Peyer's patch (tissue), 4 donors: Measurements from ENCODE around the gene SUGCT. TPM values are rescaled to one million over a fixed set of nuclear protein-coding genes. Genes with fewer than 3 reads are reported as not detected.

ENCODE experiments used
- DNase-seq, 3 donors: peaks; one replicate each; pipeline ENCODE4 v3.0.0-alpha.2; 2017 to 2019
- H3K27ac ChIP-seq, 4 donors: fragments of 200-600 bp; sonication (generic); one replicate each; pipeline ENCODE4 v1.5.1; 2016 to 2019
- H3K27me3 ChIP-seq, 2 donors: fragments of 200-600 bp; sonication (generic); one replicate each; pipeline ENCODE4 v1.5.1; 2019
- H3K36me3 ChIP-seq, 3 donors: fragments of 200-600 bp; sonication (generic); one replicate each; pipeline ENCODE4 v1.5.1; 2016 to 2019
- H3K4me1 ChIP-seq, 4 donors: fragments of 200-600 bp; sonication (generic); one replicate each; pipeline ENCODE4 v1.5.1; 2016 to 2019
- H3K4me3 ChIP-seq, 4 donors: fragments of 200-600 bp; sonication (generic); 1 replicate in 3 of 4; 2 replicates in 1 of 4; pipeline ENCODE4 v1.5.1; 2016 to 2019; ENCODE audit warnings: mild to moderate bottlenecking in 1 of 4
- H3K9me3 ChIP-seq, 4 donors: fragments of 200-600 bp; sonication (generic); one replicate each; pipeline ENCODE4 v1.5.1; 2016 to 2019; ENCODE audit warnings: mild to moderate bottlenecking in 1 of 4
- CTCF ChIP-seq, 6 experiments: fragments of 450-650 bp in 4 of 6; fragments of 200-600 bp in 2 of 6; sonication (generic) in 1 of 6; IDR thresholded peaks; one replicate each; pipeline ENCODE4 v1.5.1; 2017 to 2019; ENCODE audit warnings: antibody characterized with exemption in 6 of 6, mild to moderate bottlenecking in 3 of 6, moderate library complexity in 1 of 6
- POLR2A ChIP-seq, 2 donors: fragments of 450-650 bp; IDR thresholded peaks; one replicate each; pipeline ENCODE4 v1.5.1; 2017; ENCODE audit warnings: antibody characterized with exemption in 2 of 2, mild to moderate bottlenecking in 2 of 2, moderate library complexity in 2 of 2
- total RNA-seq, 4 donors: library from RNA; depleted of rRNA; stranded (reverse); fragments of >200 nt; gene quantifications; one replicate each; pipeline ENCODE4 v1.1.0, GENCODE V29; 2016

The SUGCT gene
- total RNA-seq, 4 donors from 2014 or later: 6.4 to 8.9 (median 8.3) TPM; not detected in 1

- TF ChIP-seq POLR2A (IDR thresholded peaks at IDR 0.05): no peak
- no peak for TF ChIP-seq CTCF (IDR thresholded peaks at IDR 0.05)
- Histone ChIP-seq H3K4me3 (no peak overlapping the region), H3K4me1 (no peaks in the 10 kb centered on the region), H3K27me3 (no peaks in the 10 kb centered on the region), H3K36me3 (no peaks in the 10 kb centered on the region), H3K27ac (no peak overlapping the region), H3K9me3 (no peaks in the 10 kb centered on the region)
- no peak for DNase-seq
These were observed 403.5 kb downstream of the SUGCT start for GRCh38 chr7:40538281-40538680.

GRCh38 chr7:40541336-40541735 is 406.5 kb downstream of the SUGCT start:
- DNase-seq: no peak
- no peaks in the 10 kb centered on the region for H3K27me3 ChIP-seq
- no peaks in the 10 kb centered on the region for H3K9me3 ChIP-seq
- H3K4me1 ChIP-seq: no peaks in the 10 kb centered on the region
- H3K36me3 ChIP-seq: no peaks in the 10 kb centered on the region
- no peak overlapping the region for H3K27ac ChIP-seq
- TF ChIP-seq POLR2A (IDR thresholded peaks at IDR 0.05) (no peak), CTCF (IDR thresholded peaks at IDR 0.05) (no peak)
- H3K4me3 ChIP-seq: no peak overlapping the region

DNA sequence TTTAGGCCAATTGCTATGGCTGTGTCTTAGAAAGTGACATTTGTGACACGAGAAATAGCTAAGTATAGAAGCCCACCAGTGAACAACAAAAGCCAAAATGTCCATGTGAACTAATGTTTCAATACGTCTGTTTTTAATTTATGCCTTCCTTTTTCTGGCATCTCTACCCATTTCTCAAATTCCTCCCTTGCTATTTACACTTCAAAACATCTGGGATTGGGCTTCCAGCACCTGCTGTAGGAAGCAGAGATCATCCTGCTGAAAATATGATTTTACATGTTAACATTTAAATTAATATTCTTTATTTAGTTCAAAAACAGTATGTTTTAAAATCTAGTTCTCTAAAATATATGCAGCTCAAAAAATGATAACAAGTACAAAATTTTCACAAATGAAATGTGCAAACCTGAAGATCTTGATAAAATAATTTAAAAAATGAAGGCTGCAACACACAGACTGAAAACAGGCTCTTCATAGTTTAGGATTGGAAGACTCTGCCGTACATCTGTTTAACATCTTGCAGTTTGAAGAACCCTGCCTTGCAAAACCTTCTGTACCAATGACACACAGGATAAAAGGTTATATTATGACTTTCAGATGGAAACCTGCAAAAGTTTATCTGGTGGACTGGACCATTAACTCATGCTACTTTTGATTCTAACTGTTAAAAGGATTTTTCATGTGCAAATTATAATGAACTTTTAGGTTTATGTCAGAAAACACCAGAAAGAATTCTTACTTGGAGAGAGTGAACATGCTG is 408.4 kb downstream of the SUGCT start:
- Histone ChIP-seq H3K36me3 (no peaks in the 10 kb centered on the region), H3K27ac (no peak overlapping the region), H3K9me3 (no peaks in the 10 kb centered on the region), H3K4me3 (no peak overlapping the region), H3K27me3 (no peaks in the 10 kb centered on the region), H3K4me1 (no peaks in the 10 kb centered on the region)
- DNase-seq: no peak
- TF ChIP-seq CTCF (IDR thresholded peaks at IDR 0.05) (no peak), POLR2A (IDR thresholded peaks at IDR 0.05) (no peak)

DNA sequence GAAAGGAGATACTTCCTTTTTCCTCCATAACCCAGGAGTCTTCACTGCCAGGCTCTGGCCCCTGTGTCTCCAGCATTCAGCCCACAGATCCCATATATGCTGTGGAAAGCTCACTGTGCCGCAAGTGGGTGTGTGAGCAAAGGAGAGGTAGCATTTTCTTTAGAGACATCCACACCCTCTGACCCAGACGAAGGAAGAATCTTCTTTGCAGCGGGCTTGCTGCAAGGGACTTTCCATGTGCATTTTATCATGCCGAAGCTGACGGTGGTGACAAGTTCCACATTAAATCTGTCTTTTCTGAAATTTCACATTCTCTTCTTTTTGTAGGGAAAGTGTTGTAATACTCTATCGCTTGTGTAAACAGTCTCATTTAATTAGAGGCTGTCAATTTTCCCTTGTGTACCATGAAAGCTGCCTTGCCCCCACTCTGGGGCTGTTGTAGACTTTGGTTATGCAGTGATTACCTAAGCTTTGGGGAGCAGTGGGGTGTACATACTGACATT is 409.5 kb downstream of the SUGCT start:
- no peaks in the 10 kb centered on the region for H3K27me3 ChIP-seq
- DNase-seq: no peak
- H3K4me3 ChIP-seq: no peak overlapping the region
- no peaks in the 10 kb centered on the region for H3K4me1 ChIP-seq
- TF ChIP-seq CTCF (IDR thresholded peaks at IDR 0.05): no peak
- TF ChIP-seq POLR2A (IDR thresholded peaks at IDR 0.05): no peak
- H3K27ac ChIP-seq: no peak overlapping the region
- H3K9me3 ChIP-seq: no peaks in the 10 kb centered on the region
- no peaks in the 10 kb centered on the region for H3K36me3 ChIP-seq

DNA sequence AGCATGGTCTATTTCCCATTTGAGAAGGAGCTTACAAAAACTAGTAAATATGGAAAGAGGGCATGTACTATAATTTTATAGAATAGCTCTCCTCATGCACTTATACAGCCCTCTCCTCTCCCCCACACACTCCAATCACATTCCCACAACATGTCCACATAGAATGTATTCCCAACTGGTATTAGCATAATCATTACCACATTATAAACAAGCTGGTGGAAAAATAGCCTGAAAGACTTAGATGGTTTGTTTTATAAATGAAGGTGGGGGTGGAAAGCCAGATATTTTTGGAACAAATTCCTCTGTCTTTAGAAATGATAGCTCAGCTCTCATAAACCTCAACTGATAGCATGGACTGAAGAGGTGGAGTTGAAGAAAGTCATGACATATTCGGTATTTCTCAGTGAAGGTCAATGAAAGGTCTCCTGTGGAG is 410.1 kb downstream of the SUGCT start:
- Histone ChIP-seq H3K36me3 (no peaks in the 10 kb centered on the region), H3K27me3 (no peaks in the 10 kb centered on the region), H3K4me1 (no peaks in the 10 kb centered on the region), H3K27ac (no peak overlapping the region), H3K9me3 (no peaks in the 10 kb centered on the region), H3K4me3 (no peak overlapping the region)
- no peak for DNase-seq
- TF ChIP-seq CTCF (IDR thresholded peaks at IDR 0.05): no peak
- TF ChIP-seq POLR2A (IDR thresholded peaks at IDR 0.05): no peak
